H9 (cell line): ENCODE data around the gene SUN1. TPM values are rescaled to one million over a fixed set of nuclear protein-coding genes. Genes with fewer than 3 reads are reported as not detected.

Source experiments
- DNase-seq: peaks from one replicate; pipeline ENCODE4 v3.0.0-alpha.2; 2017
- H2AFZ ChIP-seq: one replicate; pipeline ENCODE4 v1.6.1; 2013; ENCODE audit warnings: mild to moderate bottlenecking, low read length, control low read depth, moderate library complexity
- H2AK5ac ChIP-seq: 2 replicates; pipeline ENCODE4 v1.6.1; 2013; ENCODE audit warnings: low read length, control low read depth, mixed read lengths; ENCODE audit not compliant: insufficient read length
- H2BK120ac ChIP-seq: one replicate; pipeline ENCODE4 v1.6.1; 2013; ENCODE audit warnings: low read depth, mild to moderate bottlenecking, low read length, control low read depth, inconsistent platforms; ENCODE audit not compliant: poor library complexity, severe bottlenecking
- H2BK12ac ChIP-seq: 2 replicates; pipeline ENCODE4 v1.6.1; 2013; ENCODE audit warnings: low read length, control low read depth, mixed read lengths, low read depth; ENCODE audit not compliant: insufficient read length
- H2BK15ac ChIP-seq: 2 replicates; pipeline ENCODE4 v1.6.1; 2013; ENCODE audit warnings: low read depth, low read length, control low read depth
- H2BK20ac ChIP-seq: one replicate; pipeline ENCODE4 v1.6.1; 2013; ENCODE audit warnings: low read depth, mild to moderate bottlenecking, low read length, control low read depth, inconsistent platforms; ENCODE audit not compliant: poor library complexity, severe bottlenecking
- H2BK5ac ChIP-seq: 2 replicates; pipeline ENCODE4 v1.6.1; 2013; ENCODE audit warnings: low read length, control low read depth, mixed read lengths; ENCODE audit not compliant: insufficient read length
- H3K14ac ChIP-seq: 2 replicates; pipeline ENCODE4 v1.6.1; 2013; ENCODE audit warnings: low read length, control low read depth; ENCODE audit not compliant: insufficient read depth
- H3K18ac ChIP-seq: 2 replicates; pipeline ENCODE4 v1.6.1; 2013; ENCODE audit warnings: low read depth, mild to moderate bottlenecking, mixed read lengths, low read length, control low read depth; ENCODE audit not compliant: insufficient read length
- H3K23ac ChIP-seq: 2 replicates; pipeline ENCODE4 v1.6.1; 2013; ENCODE audit warnings: low read length, control low read depth, mixed read lengths, low read depth; ENCODE audit not compliant: insufficient read length
- H3K23me2 ChIP-seq: 2 replicates; pipeline ENCODE4 v1.6.1; 2013; ENCODE audit warnings: low read depth, mild to moderate bottlenecking, mixed read lengths, low read length, control low read depth; ENCODE audit not compliant: insufficient read length, poor library complexity, severe bottlenecking
- H3K27ac ChIP-seq: 2 replicates; pipeline ENCODE4 v1.5.1; 2013; ENCODE audit warnings: low read length, control low read depth, mixed read lengths, low read depth; ENCODE audit not compliant: insufficient read length
- H3K27me3 ChIP-seq: 2 replicates; pipeline ENCODE4 v1.6.1; 2013; ENCODE audit warnings: low read length, control low read depth, inconsistent platforms; ENCODE audit not compliant: insufficient read depth
- H3K4ac ChIP-seq: 2 replicates; pipeline ENCODE4 v1.6.1; 2013; ENCODE audit warnings: low read depth, mild to moderate bottlenecking, control low read depth, inconsistent platforms, low read length, moderate library complexity
- H3K4me1 ChIP-seq: 2 replicates; pipeline ENCODE4 v1.6.1; 2013; ENCODE audit warnings: low read length, control low read depth, inconsistent platforms; ENCODE audit not compliant: insufficient read depth
- H3K4me2 ChIP-seq: 2 replicates; pipeline ENCODE4 v1.6.1; 2013; ENCODE audit warnings: low read length, control low read depth, mixed read lengths; ENCODE audit not compliant: insufficient read length, insufficient read depth
- H3K56ac ChIP-seq: 2 replicates; pipeline ENCODE4 v1.6.1; 2013; ENCODE audit warnings: low read depth, mild to moderate bottlenecking, mixed read lengths, low read length, control low read depth; ENCODE audit not compliant: insufficient read length
- H3K79me1 ChIP-seq: 2 replicates; pipeline ENCODE4 v1.6.1; 2013; ENCODE audit warnings: low read depth, mild to moderate bottlenecking, moderate library complexity, low read length, control low read depth, inconsistent platforms; ENCODE audit not compliant: insufficient read depth, poor library complexity, severe bottlenecking
- H3K79me2 ChIP-seq: 2 replicates; pipeline ENCODE4 v1.6.1; 2013; ENCODE audit warnings: low read length, control low read depth, inconsistent platforms; ENCODE audit not compliant: insufficient read depth
- H3K9ac ChIP-seq: 2 replicates; pipeline ENCODE4 v1.6.1; 2013; ENCODE audit warnings: low read length, control low read depth, mixed read lengths; ENCODE audit not compliant: insufficient read length; ENCODE audit errors: extremely low read depth
- H3K9me3 ChIP-seq: one replicate; pipeline ENCODE4 v1.6.1; 2013; ENCODE audit warnings: low read depth, low read length, inconsistent platforms; ENCODE audit not compliant: control insufficient read depth
- H3T11ph ChIP-seq: one replicate; pipeline ENCODE4 v1.6.1; 2013; ENCODE audit warnings: mild to moderate bottlenecking, low read length, control low read depth, inconsistent platforms
- H4K20me1 ChIP-seq: one replicate; pipeline ENCODE4 v1.6.1; 2013; ENCODE audit not compliant: control insufficient read depth, insufficient read length, insufficient read depth
- H4K5ac ChIP-seq: 2 replicates; pipeline ENCODE4 v1.6.1; 2013; ENCODE audit warnings: low read depth, mild to moderate bottlenecking, mixed read lengths, low read length, control low read depth; ENCODE audit not compliant: insufficient read length
- H4K8ac ChIP-seq: replicated peaks from 2 replicates; pipeline ENCODE4 v1.6.1; 2013; ENCODE audit warnings: low read length, control low read depth, mixed read lengths, low read depth; ENCODE audit not compliant: insufficient read length
- H4K91ac ChIP-seq: 2 replicates; pipeline ENCODE4 v1.6.1; 2013; ENCODE audit warnings: low read depth, mild to moderate bottlenecking, moderate library complexity, mixed read lengths, low read length, control low read depth; ENCODE audit not compliant: insufficient read length
- H3K27ac Mint-ChIP-seq, 3 experiments: 2 replicates in 2 of 3; 3 replicates in 1 of 3; pipeline ENCODE4 v1.8.0; 2020 to 2021; ENCODE audit warnings: mixed read lengths in 3 of 3, mild to moderate bottlenecking in 1 of 3, moderate library complexity in 1 of 3
- H3K27me3 Mint-ChIP-seq: 2 replicates; pipeline ENCODE4 v1.8.0; 2021; ENCODE audit warnings: low read depth, mild to moderate bottlenecking, moderate library complexity, mixed read lengths
- H3K36me3 Mint-ChIP-seq, 3 experiments: 2 replicates in 2 of 3; 3 replicates in 1 of 3; pipeline ENCODE4 v1.8.0; 2020 to 2021; ENCODE audit warnings: low read depth in 3 of 3, mixed read lengths in 3 of 3; ENCODE audit not compliant: insufficient read depth in 1 of 3
- H3K4me1 Mint-ChIP-seq, 2 experiments: 2 replicates each; pipeline ENCODE4 v1.8.0; 2020; ENCODE audit warnings: mixed read lengths in 2 of 2
- H3K4me3 Mint-ChIP-seq, 2 experiments: 2 replicates in 1 of 2; 3 replicates in 1 of 2; pipeline ENCODE4 v1.8.0; 2020 to 2021; ENCODE audit warnings: mild to moderate bottlenecking in 2 of 2, mixed read lengths in 2 of 2, moderate library complexity in 1 of 2
- H3K9me3 Mint-ChIP-seq, 2 experiments: 2 replicates in 1 of 2; 3 replicates in 1 of 2; pipeline ENCODE4 v1.8.0; 2020; ENCODE audit warnings: mild to moderate bottlenecking in 2 of 2, mixed read lengths in 2 of 2, moderate library complexity in 1 of 2
- CTCF ChIP-seq: fragments of 200-600 bp; sonication (generic); conservative IDR thresholded peaks from 3 replicates; pipeline ENCODE4 v1.8.0; 2021; ENCODE audit warnings: antibody characterized with exemption, mild to moderate bottlenecking
- WGBS: extraction: QIAGEN DNeasy Blood & Tissue Kit; methylation state at CpG from one replicate; pipeline ENCODE4 v1.1.7; 2013; ENCODE audit warnings: missing lambda C conversion rate, low lambda C conversion rate, mixed read lengths; ENCODE audit not compliant: insufficient read length; ENCODE audit errors: extremely low coverage; 5-methylcytosine and 5-hydroxymethylcytosine counted together
- total RNA-seq: library from RNA; stranded (reverse); gene quantifications from 2 replicates; pipeline ENCODE4 v1.2.1, GENCODE V29; 2021

Gene SUN1
- total RNA-seq, 1 experiment from 2014 or later, result 118 TPM

GRCh38 chr7:881441-882234, 49.4 kb downstream of the SUN1 start:
- Histone ChIP-seq H2BK5ac (no peak overlapping the region), H2BK120ac (no peak overlapping the region), H2AFZ (no peak overlapping the region), H4K5ac (no peak overlapping the region), H4K20me1 (no peaks in the 10 kb centered on the region), H3K79me2 (peaks cover 63% of the 10 kb centered on the region; the same call in 1 of the 2 replicates), H2BK20ac (no peak overlapping the region), H3K23me2 (peaks cover 5% of the 10 kb centered on the region), H3K9ac (no peak overlapping the region), H3K4ac (no peak overlapping the region), H3K27ac (no peak overlapping the region), H3K27me3 (no peaks in the 10 kb centered on the region), H3K14ac (no peak overlapping the region), H3K4me2 (no peak overlapping the region), H3K9me3 (no peaks in the 10 kb centered on the region), H3T11ph (no peak overlapping the region), H3K18ac (no peak overlapping the region), H3K56ac (no peak overlapping the region), H3K79me1 (peaks cover 9% of the 10 kb centered on the region), H4K8ac (no peak overlapping the region), H3K23ac (no peak overlapping the region), H3K4me1 (no peaks in the 10 kb centered on the region), H2BK12ac (no peak overlapping the region), H4K91ac (no peak overlapping the region), H2AK5ac (no peak overlapping the region), H2BK15ac (no peak overlapping the region)
- peaks cover 10% of the 10 kb centered on the region in 2 experiments for H3K4me1 Mint-ChIP-seq
- no peak for TF ChIP-seq CTCF
- no peak for DNase-seq
- no CpG with 5 or more reads among the region's 20 CpGs for WGBS
- no peak overlapping the region for H3K27ac Mint-ChIP-seq
- peaks cover 0 to 3% of the 10 kb centered on the region in 2 experiments; a peak in 1 of 5 replicates for H3K9me3 Mint-ChIP-seq
- peaks cover 10 to 18% (median 17%) of the 10 kb centered on the region in 3 experiments for H3K36me3 Mint-ChIP-seq
- no peak overlapping the region; a peak in 1 of 5 replicates for H3K4me3 Mint-ChIP-seq
- H3K27me3 Mint-ChIP-seq, result no peaks in the 10 kb centered on the region
